Measurements from ENCODE around the gene OR2D2.
"Not testable (repeated sequence)": the region's sequence is repeated elsewhere in the genome, so short reads cannot be mapped to it uniquely, and the experiment has no call there.

Gene OR2D2

DNA sequence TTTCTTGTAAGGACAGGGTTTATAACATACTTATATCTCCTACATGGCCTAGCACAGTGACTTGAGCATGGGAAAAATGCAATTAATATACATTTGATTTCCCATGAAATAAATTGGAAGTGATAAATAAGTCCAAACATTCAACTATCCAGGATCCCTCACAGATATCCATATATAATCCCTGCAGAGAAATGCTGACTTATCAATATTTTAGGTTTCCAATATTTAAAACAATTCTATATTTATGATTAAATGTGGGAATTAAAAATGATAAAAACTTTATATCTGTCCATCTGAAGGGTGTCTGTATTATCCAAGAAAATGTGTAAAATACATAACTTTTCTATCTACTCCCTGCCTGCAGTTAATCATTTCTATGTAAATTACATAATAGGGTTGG is 9.5 kb downstream of the OR2D2 start:
- in situ Hi-C loops (cut with MboI; ENCODE audit: low sequenced_read_pairs): no loop called here

GRCh38 chr11:6876914-6877313 is 15.4 kb downstream of the OR2D2 start:
- in situ Hi-C loops (cut with MboI; ENCODE audit: low sequenced_read_pairs): no loop called here

DNA sequence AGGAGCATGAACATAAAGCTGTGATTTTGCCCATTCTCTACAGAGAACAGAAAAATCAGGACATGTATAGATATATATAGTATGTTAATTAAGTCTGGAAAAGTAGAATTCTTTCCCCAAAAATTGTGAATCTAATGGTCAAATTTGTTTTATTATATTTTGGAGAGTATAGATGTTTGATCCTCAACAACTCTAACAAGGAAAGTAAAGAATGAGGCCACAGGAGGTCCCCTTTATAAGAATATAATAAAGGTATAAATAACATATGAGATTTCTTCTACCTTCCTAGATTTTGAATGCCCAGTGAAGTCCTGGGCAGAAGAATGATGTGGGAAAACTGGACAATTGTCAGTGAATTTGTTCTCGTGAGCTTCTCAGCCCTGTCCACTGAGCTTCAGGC is 16.0 kb downstream of the OR2D2 start, which contains the start of gene OR10A4:
Gene OR10A4, plus strand, starts transcription at position 301 of the 400 bp plus-strand sequence. Its CDS starts 23 bp downstream, at position 324.
- in situ Hi-C loops (cut with MboI; ENCODE audit: low sequenced_read_pairs): no loop called here

GRCh38 chr11:6875761-6876160 is 16.5 kb downstream of the OR2D2 start:
- in situ Hi-C loops (cut with MboI; ENCODE audit: low sequenced_read_pairs): no loop called here

DNA sequence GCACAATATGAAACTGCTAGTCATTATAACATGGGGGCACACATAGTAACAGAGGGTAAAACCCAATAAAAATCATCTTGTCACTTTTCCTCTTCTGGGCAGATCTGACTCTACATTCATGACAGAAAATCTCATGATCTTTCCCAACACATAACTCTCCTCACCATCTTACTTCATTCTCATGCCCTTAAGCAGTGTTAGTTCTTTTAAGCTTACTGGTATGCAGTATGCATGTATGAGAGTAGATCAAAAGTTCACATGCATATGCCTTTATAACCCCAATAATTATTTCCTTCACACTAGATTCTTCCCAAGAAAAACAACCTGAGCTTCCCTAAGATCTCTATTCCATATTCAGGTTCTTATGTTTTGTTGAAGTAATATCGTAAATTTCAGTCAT is 21.0 kb downstream of the OR2D2 start:
- in situ Hi-C loops (cut with MboI; ENCODE audit: low sequenced_read_pairs): no loop called here

DNA sequence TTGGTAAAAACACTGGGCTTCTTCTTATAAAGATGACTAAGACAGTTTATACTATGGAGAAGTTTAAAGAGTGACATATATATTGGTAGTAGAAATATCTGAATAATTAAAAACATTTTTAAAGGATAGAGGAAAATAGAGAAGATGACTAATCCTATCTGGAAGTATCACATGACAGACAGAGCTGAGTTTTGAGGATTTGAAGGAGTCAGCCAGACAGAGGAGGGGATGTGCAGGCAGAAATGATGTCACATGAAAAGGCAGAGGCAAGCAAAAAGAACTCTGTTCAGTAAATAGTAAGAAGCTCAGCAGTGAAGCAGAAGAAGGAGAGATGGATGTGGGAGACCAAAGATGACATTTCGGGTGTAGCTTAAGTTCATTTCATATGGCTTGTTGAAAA is 27.9 kb downstream of the OR2D2 start:
- in situ Hi-C loops (cut with MboI; ENCODE audit: low sequenced_read_pairs): no loop called here

DNA sequence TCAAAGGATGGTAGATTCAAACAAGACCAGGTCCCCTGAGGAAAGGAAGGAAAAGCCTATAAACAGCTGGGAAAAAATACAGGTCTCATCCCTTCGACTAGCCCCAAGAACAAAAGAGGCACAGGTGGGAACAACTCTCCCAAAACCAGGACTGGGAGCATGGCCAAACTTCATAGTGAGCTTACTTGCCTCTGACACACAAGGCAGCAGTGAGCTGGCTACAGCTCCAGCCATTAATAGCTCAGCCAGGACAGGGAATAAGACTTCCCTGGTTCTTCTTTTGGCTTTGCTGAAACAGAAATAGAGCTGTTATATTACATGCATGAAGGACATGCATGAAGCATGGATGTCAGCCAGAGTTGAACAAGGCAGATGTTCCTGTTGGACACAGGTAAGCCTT is 29.3 kb downstream of the OR2D2 start, which contains the start of gene OR10A2:
Gene OR10A2, plus strand, starts transcription at position 97 of the 400 bp plus-strand sequence. CDS start 6,698 bp downstream, outside the sequence.
- in situ Hi-C loops (cut with MboI; ENCODE audit: low sequenced_read_pairs): no loop called here

DNA sequence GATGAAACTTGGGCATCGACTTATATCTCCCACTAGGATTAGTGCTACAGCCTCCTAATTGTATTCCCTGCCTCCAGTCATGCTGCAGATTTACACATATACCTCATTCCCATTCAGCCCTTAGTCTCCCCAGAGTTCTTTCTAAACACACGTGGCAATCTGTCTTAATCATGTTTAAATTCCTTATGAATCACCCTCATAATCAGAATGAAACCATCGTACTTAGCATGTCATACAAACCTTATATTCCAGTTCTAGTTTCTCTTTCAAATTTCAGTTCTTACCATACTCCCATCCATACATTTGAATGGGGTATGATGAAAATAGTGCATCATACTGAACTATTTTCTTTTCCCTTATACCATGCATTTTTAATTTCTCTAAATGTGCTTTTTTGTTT is 35.4 kb downstream of the OR2D2 start:
- in situ Hi-C loops (cut with MboI; ENCODE audit: low sequenced_read_pairs): no loop called here

DNA sequence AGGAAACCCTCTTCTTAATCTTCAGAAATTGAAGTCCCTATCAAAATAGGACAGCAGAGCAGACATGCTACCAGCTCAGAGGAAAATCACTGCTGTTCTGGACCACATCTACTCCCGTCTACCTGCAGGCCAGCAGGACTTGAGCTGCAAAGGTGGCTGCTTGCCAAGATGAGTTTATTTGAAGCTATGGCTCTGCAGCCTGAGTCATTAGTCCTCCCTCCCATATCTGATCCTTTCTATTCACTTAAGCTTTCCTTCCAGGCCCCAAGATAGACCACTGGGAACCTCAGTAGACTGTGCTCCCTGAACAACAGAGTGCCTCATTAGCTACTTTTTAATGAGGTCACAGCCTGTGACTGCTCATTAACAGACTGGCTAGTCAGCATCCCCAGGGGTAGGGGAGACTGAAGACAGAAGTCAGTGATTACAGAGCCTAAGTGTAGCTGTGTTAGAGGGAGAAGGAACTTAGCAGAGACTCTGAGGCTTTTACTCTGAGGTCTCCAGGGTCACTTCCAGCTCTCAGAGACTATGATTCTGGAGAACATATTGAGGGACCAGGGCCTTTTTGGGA is 36.2 kb downstream of the OR2D2 start:
- in situ Hi-C loops (cut with MboI; ENCODE audit: low sequenced_read_pairs): no loop called here

- in situ Hi-C loops (cut with MboI; ENCODE audit: low sequenced_read_pairs): not testable (repeated sequence)
Observed at GRCh38 chr11:6854801-6855200, 37.5 kb downstream of the OR2D2 start.

- in situ Hi-C loops (cut with MboI; ENCODE audit: low sequenced_read_pairs): no loop called here
Observed at GRCh38 chr11:6850526-6850925, 41.8 kb downstream of the OR2D2 start.

GRCh38 chr11:6845383-6845782 is 46.9 kb downstream of the OR2D2 start, which contains the start of gene OR10A5:
Gene OR10A5, plus strand, starts transcription at chr11:6845683. Its CDS starts 0 bp downstream, at chr11:6845683.
- in situ Hi-C loops (cut with MboI; ENCODE audit: low sequenced_read_pairs): no loop called here

- in situ Hi-C loops (cut with MboI; ENCODE audit: low sequenced_read_pairs): no loop called here
Observed at GRCh38 chr11:6844356-6844755, 47.9 kb downstream of the OR2D2 start.

GRCh38 chr11:6843670-6844069 is 48.6 kb downstream of the OR2D2 start:
- in situ Hi-C loops (cut with MboI; ENCODE audit: low sequenced_read_pairs): no loop called here

DNA sequence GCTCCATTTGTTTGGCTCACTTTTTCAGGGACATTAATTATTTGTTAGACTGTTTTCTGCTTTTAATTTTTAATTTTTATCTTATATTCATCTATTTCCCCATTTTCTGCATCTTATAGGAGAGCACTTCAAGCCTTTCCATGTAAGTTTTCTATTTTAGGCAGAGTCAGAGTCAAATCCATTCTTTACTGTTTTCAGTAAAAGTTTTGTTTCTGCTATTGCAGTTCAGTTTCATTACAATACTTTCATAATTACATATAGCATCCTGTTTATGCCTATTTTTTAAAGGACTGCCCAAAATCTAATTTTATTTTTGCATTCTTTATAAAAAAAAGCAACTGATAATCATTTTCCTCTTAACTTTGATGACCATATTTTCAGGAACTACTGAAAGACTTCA is 50.6 kb downstream of the OR2D2 start:
- in situ Hi-C loops (cut with MboI; ENCODE audit: low sequenced_read_pairs): no loop called here
